ENCODE measurements around the gene HEBP1. TPM values are rescaled to one million over a fixed set of nuclear protein-coding genes. Genes with fewer than 3 reads are reported as not detected.

HEBP1 gene
- total and polyA plus RNA-seq, 4 donors = 27.7 to 70.0 (median 50.3) TPM

DNA sequence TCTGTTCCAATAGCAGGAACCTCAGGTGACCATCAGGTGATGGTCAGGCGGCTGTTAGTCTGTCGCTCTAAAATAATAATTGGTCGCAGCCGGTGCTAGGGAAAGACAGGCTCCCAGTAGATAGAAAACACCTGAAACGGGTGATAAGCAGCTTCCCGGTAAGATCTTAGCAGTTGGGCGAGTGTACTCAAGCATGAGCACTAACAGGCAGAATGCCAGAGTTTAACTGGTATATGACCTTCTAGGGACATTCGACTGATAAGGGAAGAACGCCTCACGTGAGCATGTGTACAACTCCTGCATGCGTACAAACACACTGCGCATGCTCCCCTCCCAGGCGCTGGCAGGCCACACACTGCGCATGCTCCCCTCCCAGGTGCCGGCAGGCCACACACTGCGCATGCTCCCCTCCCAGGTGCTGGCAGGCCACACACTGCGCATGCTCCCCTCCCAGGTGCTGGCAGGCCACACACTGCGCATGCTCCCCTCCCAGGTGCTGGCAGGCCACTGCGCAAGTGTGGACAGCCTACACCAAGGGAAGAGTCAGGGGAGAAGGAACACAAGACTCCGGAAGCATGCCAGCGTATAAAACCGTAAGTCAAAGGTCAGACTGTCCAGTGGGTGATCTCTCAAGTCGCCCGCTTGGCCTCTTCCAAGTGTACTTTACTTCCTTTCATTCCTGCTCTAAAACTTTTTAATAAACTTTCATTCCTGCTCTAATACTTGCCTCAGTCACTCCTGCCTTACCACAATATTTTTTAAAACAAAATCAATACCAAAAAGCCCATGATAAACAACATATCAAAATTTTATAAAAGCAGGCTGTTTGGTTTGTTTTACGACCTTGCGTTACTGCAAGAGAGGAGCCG is 72.6 kb downstream of the HEBP1 start (continued):
- TF ChIP-seq CTCF (IDR thresholded peaks at IDR 0.05; ENCODE audit: low read depth, low read length, missing input control) (no peak), HNF4G (IDR thresholded peaks at IDR 0.05) (no peak), EGR1 (IDR thresholded peaks at IDR 0.05; ENCODE audit: low read depth in 2 of 2) (no peak), FOXA1 (IDR thresholded peaks at IDR 0.05) (peak; percentile 4), RAD21 (IDR thresholded peaks at IDR 0.05) (no peak), REST (IDR thresholded peaks at IDR 0.05) (peak; percentile 85), GABPA (IDR thresholded peaks at IDR 0.05 in 1 of 2, conservative IDR thresholded peaks at IDR 0.05 in 1 of 2) (no peak), NR2F2 (IDR thresholded peaks at IDR 0.05) (peak; percentile 81), ATF3 (IDR thresholded peaks at IDR 0.05) (no peak), TAF1 (conservative IDR thresholded peaks at IDR 0.05) (peak; percentile 91)

- no peak overlapping the region for H3K4me3 ChIP-seq (ENCODE audit: low read depth in 1 of 3, low read length in 3 of 3)
- TF ChIP-seq FOXA2 (IDR thresholded peaks at IDR 0.05) (no peak), CTCF (IDR thresholded peaks at IDR 0.05; ENCODE audit: low read depth, low read length, missing input control) (no peak), REST (IDR thresholded peaks at IDR 0.05) (no peak), SP1 (IDR thresholded peaks at IDR 0.05) (no peak), TAF1 (conservative IDR thresholded peaks at IDR 0.05) (no peak), ZBTB33 (IDR thresholded peaks at IDR 0.05) (no peak), YY1 (IDR thresholded peaks at IDR 0.05) (no peak), ATF3 (IDR thresholded peaks at IDR 0.05) (no peak), RAD21 (IDR thresholded peaks at IDR 0.05) (no peak), RXRA (IDR thresholded peaks at IDR 0.05) (no peak), HNF4A (conservative IDR thresholded peaks at IDR 0.05) (no peak), FOXA1 (IDR thresholded peaks at IDR 0.05) (no peak), NR2F2 (IDR thresholded peaks at IDR 0.05) (no peak), GABPA (IDR thresholded peaks at IDR 0.05 in 1 of 2, conservative IDR thresholded peaks at IDR 0.05 in 1 of 2) (no peak), EGR1 (IDR thresholded peaks at IDR 0.05; ENCODE audit: low read depth in 2 of 2) (no peak), JUND (IDR thresholded peaks at IDR 0.05) (no peak)
- TF ChIP-seq, protein P1, sequence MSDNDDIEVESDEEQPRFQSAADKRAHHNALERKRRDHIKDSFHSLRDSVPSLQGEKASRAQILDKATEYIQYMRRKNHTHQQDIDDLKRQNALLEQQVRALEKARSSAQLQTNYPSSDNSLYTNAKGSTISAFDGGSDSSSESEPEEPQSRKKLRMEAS (IDR thresholded peaks at IDR 0.05) = no peak
Observed at GRCh38 chr12:12926571-12927071, 73.4 kb downstream of the HEBP1 start.

More at GRCh38 chr12:12926571-12927071, 73.4 kb downstream of the HEBP1 start:
- 88% methylated on average over 18 of the region's 18 CpGs for WGBS
- Histone ChIP-seq H3K4me1 (ENCODE audit: control insufficient read depth in 4 of 4, insufficient read depth in 4 of 4, low read length in 3 of 4) (no peaks in the 10 kb centered on the region), H3K27me3 (ENCODE audit: control insufficient read depth in 4 of 4, insufficient read depth in 4 of 4, low read length in 3 of 4) (no peaks in the 10 kb centered on the region), H3K9me3 (ENCODE audit: control insufficient read depth in 4 of 4, low read length in 3 of 4) (no peaks in the 10 kb centered on the region), H3K36me3 (ENCODE audit: control insufficient read depth in 4 of 4, insufficient read depth in 3 of 4, low read depth in 1 of 4, low read length in 3 of 4) (no peaks in the 10 kb centered on the region), H3K27ac (ENCODE audit: low read depth in 1 of 2, low read length in 2 of 2) (no peak overlapping the region), H3K9ac (ENCODE audit: low read depth in 1 of 2, low read length in 2 of 2) (no peak overlapping the region)
- DNase-seq (ENCODE audit: low spot score) = no peak
